Activated CD8-positive, alpha-beta memory T cell treated with anti-CD3 and anti-CD28 coated beads, Interleukin-2, amount 50 U/mL, for 24 hours (primary cell): ENCODE data around the gene RAD51B.
"Not testable (repeated sequence)": the region's sequence is repeated elsewhere in the genome, so short reads cannot be mapped to it uniquely, and the experiment has no call there.

ENCODE experiments used
- DNase-seq: peaks from one replicate; pipeline ENCODE4 v3.0.0-alpha.2; 2020; ENCODE audit errors: extremely low read depth

Gene RAD51B

DNA sequence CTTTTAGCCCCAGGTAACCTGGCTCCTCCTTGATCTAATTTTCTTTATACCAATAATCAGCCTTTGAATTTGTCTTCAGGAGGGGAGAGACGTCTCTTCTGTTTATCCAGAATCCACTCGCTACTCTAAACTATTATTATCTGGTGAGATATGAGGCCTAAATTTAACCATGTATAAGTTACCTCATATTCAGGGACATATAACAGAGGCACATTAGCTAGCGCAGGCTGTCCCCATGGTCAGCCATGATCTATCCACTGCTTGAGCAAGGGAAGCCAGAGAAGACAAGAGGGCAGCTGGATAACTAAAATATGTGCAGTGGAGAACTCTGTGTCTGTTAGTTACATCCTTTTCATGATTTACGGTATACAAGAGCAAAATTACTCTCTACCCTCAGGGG lies 481.0 kb downstream of the RAD51B start:
- no peak for DNase-seq

DNA sequence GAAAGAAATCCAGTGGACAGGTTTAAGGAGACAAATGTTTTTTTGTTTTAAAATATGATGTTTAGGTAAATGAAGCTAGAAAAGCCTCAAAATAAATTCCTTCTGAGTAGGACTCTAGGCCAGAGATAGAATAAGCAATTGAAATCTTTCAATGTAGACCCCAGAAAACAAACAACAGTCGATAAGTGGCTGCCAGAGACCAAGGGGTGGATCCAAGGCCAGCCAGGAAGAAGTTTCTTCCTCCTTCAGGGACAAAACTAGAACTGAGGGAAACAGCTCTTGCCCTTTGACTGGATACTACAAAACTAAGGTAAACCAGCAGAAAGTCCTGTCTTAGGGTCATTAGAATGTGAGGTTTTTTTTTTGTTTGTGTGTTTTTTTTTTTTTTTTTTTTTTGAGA lies 481.6 kb downstream of the RAD51B start:
- no peak for DNase-seq

DNA sequence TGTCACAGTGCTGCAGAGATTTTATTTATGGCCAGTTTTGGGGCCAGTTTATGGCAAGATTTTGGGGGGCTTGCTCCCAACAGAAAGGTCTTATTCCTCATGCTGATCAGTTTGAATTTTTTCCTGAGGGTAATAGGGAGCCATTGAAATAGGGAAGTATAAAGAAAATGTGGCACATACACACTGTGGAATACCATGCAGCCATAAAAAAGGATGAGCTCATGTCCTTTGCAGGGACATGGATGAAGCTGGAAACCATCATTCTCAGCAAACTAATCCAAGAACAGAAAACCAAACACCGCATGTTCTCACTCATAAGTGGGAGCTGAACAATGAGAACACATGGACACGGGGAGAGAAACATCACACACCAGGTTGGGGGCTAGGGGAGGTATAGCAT lies 483.4 kb downstream of the RAD51B start:
- DNase-seq, result not testable (repeated sequence)

DNA sequence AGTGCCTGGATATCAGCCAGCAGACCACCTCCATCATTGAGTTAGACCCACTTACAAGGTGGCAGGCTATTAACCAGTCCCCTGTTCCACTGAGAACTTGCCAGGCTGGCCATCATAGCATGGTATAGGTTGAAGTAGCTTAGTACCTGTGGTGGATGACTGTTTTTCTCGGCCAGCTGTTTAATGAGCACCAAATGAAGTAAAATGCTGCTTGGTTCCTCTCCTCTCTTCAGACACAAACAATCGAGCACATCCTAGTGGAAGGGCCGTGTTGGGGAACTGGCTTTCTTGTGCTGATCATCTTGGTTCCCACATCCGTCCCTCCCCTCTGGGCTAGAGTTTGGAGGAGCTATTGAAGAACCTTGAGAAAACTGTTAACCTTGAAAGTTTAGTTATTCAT lies 486.2 kb downstream of the RAD51B start:
- no peak for DNase-seq

DNA sequence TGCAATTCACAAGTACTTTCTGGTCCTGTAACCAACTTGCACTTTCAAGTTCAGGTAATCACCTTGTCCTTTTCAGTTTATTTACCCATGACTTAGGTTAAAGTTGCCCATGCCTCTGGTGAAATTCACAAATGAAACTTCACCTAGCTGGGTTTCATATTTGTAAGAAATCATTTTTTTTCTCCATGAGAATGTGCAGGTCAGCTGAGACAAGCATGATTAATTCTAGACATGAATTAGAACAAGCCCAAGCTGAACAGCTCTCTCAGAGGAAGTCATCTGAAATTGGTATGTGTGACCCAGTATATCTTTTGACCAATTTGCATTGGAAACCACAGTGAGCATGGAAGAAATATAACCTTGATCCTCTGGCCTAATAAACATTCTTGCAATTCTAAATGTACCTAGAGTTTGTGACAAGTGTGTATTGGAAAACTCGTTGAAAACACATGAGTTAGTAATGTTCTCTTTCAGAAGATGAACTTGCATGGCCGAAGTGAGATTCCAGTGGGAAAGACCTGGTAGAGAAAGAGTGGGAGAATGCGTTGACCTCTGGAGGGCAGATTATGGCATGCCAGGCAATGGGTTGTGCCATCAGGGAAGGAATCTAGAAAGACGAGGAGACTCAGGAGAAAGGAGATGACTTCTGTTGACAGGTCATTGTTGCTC lies 486.8 kb downstream of the RAD51B start:
- DNase-seq, result no peak

DNA sequence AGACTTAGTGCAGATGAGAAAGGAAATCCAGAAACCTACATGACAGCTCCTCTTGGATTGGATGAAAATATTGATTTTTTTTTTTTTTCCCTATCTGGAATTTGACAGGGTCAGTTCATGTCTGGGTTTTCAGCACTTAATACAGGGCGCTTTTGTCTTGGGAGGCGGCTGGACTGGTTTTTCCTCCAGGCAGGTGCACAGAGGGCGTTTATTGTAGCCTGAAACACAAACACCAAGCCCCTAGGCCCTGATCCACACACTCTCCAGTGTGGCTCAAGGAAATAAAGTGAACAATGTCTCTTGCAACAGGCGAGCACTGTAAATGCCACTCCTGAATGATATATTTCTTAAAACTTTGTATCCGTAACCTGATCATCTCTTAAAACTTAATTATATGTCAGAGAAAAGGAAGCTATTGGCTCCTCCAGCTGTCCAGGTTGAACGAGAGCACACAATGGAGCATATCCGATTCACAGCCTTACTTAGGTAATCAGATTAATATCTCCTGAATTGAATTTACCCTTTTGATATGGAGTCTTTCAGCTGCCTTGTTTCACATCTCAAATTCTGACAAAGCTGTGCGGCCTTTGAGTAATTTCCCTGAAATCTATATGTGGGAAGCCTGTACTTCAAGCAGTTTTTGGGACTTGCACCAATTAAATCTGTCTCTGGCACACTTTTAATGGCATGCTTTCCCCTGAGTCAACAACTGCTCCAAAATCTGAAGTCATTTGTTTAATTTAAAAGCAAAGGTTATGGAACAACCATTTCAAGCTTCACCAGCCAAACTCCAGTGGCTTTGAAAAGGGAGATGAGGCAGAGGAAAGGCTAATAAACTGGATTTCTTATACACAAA lies 487.6 kb downstream of the RAD51B start:
- no peak for DNase-seq

DNA sequence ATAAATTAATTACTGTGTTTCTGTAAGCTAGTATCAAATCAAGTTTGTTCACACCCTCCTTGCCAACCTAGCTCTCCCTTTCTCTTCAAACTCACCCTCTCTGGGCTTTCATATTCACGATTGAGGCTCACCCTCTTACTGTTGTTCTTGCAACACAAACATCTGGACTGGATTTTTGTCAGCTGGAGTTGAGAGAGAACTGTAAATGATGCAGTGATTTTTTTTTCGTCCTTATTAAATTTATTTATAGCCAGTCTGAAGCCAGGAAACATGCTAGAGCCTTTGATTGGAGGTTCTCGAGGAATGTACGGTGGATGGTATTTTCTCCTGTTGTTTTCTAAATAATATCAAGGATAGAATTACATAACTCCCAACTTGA lies 488.2 kb downstream of the RAD51B start:
- no peak for DNase-seq

DNA sequence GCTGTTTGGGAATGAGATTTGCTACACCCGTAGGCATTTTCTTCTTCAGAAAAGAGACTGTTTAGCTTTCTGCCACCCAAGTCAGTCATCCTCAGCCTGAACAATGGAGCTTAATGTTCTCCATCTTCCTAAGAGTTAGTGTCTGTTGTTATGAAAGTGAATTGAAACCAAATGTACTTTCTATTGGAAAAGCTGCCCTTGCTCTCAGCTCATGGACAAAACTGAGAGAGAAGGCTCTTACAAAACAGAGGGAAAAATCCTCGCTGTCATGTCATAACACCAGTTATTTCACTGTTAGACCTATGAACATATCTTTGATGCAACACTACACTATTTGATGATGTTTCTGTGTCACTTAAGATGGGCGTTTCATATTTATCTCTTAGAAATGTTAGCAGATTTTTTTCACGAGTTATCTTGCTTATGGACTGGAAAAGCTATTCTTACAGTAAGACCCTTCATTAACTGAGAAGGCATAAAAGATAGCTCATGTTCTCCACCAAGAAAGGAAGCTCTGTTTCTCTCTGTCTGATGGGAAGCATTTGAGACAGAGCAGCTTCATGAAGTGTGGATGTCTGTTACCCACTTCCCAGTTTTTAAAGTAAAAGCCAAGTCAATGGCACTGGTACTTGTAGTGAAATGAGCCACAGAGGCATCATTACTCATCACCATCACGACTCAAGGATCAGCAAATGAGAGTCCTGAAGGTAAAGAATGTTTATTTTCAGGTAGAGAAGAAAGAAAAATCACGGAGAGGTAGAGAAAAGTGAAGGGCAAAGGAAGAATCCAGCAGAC lies 489.3 kb downstream of the RAD51B start:
- no peak for DNase-seq

DNA sequence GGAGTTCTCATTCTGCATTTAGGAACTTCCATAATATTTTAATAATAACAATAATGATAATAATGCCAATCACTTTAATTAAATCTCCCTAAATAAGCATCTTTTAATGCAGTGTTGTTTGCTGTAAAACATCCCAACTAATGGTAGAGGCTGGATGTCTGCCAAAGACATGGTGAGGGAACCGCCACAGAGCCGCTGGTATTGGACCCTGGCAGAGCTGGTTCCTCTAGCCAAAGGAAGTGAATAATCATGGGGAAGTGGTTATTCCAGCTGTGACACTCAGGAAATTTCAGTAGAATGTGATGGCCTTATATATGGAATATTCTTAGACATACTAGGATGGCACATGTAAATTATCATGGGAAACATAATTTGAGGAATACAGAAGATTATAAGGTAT lies 490.0 kb downstream of the RAD51B start:
- DNase-seq, result no peak

DNA sequence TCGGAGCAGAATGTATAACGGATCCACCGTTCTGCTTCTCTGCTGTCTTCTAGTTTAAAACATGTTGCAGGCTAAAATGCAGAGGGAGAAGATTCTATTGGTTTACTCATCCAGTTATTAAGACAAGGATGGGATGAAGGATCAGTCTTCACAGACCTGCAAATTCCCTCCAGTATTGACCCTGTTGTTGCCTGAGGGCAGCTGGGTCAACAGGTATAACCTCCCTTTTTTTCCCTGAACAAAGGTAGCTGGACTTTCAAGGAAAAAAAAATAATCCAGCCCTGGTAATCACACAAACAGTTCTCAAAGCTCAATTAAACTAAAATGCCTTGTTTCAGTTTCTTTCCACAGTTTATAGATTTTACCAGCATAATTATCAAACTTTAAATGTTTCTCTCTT lies 492.7 kb downstream of the RAD51B start:
- DNase-seq, result no peak

DNA sequence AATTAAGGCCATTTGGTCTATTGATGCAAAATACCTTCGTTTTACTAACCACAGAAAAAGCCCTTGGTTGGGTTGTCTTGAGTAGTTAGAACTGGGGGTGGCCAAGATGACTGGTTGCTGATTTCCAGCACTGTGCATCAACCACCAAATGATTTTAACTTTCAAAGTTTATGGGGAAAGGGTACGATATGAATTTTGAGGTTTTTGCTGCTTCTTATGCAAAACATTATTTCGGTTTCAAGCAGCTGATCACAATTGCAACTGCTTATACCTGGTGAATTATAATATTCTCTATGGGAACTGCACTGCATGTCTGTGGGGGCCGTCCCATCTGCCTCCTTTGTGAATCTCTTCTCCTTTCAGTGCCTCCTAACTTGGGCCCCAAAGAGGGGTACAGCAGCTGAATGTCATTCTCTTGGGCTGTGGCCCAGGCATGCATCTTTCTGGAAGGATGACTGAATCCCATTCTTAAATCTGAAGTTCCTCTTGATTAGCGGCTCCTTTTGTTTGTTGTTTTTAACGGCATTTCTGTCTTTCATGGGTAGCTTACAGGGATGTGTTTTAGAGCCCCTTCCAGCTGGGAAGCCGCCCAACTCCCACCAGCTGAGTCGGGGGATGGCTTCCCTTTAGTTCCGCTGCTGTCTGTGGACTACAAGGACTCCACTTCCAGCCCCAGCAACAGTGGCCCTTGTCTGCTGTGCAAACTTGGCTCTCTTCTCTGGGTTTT lies 493.5 kb downstream of the RAD51B start:
- no peak for DNase-seq

DNA sequence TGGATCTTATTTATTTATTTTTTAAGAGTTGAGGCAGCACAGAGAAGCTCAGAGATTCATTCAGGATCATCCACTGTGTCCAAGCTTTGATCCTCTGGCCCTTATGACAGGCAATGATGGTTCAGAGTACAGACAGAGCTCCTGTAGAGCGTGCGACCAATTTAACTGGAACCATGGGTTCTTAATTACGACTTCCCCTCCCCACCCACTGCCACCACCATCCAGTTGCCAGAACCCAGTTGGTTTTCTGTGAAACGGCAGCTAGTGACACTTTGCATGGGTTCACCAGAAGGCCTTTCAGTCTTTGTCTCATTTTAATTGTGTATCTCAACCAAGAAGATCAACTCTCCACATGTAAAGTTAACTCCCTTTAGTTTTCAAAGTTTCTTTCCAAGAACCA lies 495.1 kb downstream of the RAD51B start:
- no peak for DNase-seq

DNA sequence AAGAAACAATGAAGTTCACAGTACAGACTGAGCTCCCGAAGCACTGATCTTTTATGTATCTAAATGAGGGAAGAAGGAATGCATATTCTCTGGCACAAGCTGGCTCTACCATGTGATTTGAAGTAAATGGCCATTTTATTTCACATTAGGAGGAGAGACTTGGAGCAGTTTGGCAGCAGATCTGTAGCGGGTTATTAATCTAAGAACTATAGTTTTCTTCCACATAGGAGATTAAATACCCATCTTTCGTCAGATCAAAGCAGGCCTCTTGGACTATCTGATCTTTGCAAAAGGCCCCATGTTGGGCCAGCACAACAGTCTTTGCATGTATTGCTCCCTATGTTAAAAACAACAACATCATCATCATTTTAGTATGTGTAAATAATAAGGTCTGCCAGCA lies 495.5 kb downstream of the RAD51B start:
- no peak for DNase-seq

DNA sequence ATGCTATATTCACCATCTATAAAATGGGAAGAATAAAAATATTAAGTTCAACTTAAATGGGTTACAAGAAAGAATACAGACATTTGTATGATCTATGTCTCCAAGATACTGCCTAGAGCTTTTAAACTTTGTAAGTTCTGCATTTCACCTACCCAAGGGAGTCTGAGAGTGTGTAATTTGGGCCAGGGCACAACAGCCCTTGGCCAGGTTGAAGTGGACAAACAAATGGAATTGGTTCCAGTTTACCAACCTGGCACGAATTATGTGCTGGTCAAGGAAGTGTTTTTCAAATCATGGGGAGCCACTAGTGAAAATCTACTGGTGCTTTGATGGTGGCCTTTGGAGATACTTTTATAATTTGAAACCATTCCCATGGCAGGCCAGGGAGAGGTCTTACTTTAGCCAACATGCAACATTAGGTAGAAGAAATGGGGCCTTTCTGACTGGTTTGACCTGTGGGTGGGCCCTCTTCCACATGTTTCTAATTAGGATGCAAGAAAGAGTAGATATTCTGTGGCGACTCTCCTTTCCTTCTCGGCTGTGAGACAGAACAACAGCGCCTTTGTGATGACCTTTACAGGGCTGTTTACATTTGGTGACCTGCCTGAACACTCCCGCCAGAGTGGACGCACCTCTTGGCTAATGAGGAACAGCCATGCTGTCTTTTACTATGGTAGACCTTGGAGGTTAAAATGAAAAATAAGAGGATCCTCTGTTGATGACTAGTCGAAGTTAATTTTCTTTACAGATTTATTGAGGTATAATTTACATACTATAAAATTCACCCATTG lies 496.7 kb downstream of the RAD51B start:
- DNase-seq, result no peak

DNA sequence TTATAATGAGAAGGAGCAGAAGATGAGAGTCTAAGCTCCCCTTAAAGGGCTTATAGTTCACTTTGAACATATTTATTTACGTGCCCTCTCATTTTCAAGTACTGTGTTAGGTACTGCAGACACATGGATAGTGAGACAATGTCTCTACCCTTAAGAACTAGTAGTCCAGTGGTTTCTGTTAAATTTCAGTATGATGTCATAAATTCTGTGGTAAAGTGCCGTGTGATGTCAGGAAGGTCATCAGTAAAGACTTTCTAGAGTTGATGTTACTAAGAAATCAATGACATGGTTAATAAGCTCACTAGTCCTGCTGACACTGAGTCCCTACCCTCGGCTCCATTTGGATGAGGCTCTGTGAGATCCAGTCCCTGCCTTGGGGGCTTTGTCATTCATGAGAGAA lies 497.7 kb downstream of the RAD51B start:
- no peak for DNase-seq

DNA sequence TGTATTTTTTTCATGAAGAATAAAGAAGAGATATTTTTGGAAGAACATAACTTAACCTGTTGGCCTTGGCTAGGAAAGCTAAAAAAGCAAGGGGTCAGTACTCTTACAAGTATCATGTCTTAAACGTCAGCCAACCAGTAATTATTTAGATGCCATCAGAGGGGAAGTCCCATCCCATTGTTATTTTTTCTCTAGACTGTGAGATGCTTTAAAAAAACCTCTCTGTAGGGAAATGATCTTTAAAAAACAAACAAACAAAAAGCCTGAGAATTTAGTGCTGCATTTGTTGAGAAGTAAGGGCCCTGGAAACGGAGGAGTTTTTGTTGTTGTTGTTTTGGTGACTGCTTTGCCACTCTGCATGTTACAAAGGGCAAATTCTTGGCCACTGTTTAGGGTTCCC lies 499.2 kb downstream of the RAD51B start:
- DNase-seq, result no peak

DNA sequence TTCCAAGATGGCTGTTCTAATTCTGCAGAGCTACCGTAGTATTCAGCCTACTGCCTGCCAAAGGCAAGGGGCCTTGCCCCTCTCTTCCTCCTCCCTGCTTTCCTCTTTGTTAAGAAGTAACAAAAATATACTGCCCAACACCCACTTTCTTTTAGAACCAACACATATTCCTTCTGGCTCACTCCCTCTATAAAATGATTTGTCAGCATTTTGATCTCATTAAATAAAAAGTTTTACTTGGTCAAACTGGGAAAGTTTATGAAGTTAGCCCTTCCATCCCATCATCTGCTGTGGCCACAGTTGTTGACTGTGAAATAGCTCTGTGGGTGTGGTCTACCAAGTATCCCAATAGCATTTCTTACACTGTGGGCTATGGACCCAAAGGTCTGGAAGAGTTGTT lies 500.9 kb downstream of the RAD51B start:
- DNase-seq, result no peak

DNA sequence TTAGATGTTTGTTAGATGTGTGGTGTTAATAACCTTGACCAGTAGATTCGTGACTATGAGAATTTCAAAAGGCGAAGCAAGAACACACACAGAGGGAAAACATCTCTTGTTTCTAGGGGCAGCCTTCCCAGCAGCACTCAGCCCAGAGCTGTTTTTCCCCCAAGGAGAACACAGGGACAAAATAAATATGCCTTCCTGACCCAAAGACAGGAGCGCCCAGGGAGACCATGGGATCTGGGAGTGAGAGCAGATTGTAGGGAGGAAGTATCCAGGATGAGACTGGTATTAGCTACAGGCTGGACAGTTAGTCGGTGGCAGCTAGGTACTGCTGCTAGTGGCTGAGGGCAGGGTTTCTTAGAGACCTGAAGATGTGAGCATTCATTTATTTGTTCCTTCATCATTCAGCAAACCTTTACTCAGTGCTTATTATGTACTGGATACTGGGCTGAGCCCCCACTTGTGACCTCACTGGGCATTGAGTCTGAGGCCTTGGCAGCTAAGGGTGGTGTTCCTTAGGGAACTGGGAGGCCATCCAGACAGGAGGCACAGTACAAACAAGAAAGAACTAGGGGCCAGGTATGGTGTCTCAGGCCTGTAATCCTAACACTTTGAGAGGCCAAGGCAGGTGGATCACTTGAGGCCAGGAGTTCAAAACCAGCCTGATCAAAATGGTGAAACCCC lies 503.5 kb downstream of the RAD51B start:
- DNase-seq, result no peak

DNA sequence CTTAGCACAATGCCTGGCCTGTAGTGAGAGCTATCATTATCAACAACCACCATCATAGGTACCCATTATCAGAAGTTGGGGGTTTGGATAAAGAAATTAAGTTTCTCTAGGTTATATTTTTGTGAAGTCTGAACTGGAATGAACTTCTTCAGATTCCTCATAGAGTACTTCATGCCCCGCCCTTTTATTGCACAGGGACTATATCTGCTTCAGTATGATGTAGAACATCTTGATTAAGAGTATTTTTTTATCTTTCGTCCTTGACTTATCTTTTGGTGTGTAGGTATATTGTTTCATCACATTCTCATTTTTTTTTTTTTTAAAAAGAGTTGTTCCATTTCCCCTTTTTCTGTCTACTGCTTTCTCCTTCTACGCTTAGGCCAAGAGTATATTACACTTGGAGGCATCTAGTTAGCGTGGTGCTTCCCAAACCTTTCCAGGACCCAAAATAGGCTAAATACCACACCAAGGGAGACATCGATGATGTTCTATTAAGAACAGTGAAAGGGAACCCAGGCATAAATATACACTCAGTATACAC lies 505.8 kb downstream of the RAD51B start:
- DNase-seq, result no peak

DNA sequence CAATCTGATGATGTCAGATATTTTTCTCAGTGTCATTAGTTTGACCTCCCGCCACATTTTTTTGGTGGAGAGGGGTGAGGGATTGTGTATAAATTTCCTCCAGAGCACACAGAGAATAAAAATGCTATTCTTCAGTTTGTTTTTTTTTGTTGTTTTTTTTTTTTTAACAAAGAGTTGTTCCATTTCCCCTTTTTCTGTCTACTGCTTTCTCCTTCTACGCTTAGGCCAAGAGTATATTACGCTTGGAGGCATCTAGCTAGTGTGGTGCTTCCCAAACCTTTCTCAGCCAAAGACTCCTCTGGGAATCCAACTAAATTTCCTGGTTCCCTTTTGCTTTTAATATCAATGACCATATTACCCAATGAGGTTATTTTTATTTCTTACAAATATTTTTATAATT lies 507.7 kb downstream of the RAD51B start:
- no peak for DNase-seq
